GM19372 (cell line): ENCODE results near the gene CCM2.
"Not testable (repeated sequence)": the region's sequence is repeated elsewhere in the genome, so short reads cannot be mapped to it uniquely, and the experiment has no call there.

ENCODE experiments used
- ATAC-seq: cut with Tn5 transposase; IDR thresholded peaks from one replicate; pipeline ENCODE4 v1.9.1; 2021; ENCODE audit warnings: mild to moderate bottlenecking, low read depth, moderate library complexity; ENCODE audit not compliant: unreplicated experiment

The CCM2 gene

GRCh38 chr7:44979481-44980392 is 20.3 kb upstream of the CCM2 start:
- ATAC-seq: no peak

DNA sequence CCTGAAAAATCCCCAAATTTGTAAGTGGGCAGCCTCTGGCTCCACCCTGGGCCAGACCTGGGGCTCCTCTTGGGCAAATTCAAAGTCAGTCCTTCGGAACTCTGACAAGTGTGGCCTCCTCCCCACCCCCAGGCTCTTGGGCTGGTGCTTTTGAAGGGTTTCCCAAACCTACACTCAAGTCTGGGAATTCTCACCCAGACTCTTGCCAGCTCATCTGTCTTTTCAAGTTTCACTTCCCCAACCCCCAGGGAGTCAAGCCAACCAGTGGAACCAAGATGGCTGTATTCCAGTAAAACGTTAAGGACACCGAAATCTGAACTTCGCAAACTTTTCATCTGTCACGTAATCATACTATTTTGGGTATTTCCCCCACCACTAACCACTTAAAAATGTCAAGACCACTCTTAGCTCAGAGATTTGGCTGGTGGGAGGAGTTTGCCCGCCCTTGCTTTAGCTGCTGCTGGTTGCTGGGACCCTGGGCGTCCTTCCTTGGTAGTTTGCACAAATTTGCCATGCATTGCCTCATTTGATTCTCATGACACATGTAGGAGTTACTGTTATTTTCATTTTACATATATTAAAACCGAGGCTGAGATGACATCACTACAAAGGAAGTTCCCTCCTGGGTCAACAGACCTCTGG is 19.5 kb upstream of the CCM2 start:
- ATAC-seq: peak; percentile 51

- ATAC-seq: no peak
Measured at GRCh38 chr7:44981035-44981706, 18.8 kb upstream of the CCM2 start.

- ATAC-seq: no peak
Measured at GRCh38 chr7:44982535-44982923, 17.5 kb upstream of the CCM2 start.

DNA sequence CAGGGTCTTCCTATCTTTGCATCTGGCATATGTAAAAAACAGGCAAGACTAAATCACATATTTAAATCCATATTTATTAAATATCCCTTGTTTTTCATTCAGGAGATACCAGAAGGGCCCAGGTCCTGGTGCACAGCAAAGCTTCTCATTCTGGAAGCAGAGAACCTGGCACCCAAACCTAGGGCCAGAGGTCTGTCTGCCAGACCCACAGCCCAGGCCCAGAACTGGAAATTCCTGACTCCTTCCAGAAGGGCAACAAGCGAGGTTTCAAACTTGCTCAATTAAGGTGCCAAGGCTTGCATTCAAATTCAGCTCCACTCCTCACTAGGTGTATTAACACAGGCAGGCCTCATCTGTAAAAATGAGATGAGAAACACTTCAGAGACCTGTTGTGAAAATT is 17.0 kb upstream of the CCM2 start:
- no peak for ATAC-seq

- no peak for ATAC-seq
Measured at GRCh38 chr7:44983742-44984477, 16.1 kb upstream of the CCM2 start.

DNA sequence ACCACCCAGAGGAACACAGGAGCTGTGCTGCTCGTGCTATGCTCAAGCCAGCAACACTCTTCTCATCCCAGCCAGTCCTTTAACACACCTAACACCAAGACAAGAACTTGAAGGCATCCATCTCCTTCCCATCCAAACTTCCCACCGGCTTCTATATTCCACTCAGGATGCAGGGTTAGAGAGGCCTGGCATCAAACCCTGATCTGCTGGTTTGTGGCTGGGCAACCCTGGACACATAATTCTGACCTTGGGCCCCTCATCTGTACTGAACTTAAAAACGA is 15.6 kb upstream of the CCM2 start:
- no peak for ATAC-seq

DNA sequence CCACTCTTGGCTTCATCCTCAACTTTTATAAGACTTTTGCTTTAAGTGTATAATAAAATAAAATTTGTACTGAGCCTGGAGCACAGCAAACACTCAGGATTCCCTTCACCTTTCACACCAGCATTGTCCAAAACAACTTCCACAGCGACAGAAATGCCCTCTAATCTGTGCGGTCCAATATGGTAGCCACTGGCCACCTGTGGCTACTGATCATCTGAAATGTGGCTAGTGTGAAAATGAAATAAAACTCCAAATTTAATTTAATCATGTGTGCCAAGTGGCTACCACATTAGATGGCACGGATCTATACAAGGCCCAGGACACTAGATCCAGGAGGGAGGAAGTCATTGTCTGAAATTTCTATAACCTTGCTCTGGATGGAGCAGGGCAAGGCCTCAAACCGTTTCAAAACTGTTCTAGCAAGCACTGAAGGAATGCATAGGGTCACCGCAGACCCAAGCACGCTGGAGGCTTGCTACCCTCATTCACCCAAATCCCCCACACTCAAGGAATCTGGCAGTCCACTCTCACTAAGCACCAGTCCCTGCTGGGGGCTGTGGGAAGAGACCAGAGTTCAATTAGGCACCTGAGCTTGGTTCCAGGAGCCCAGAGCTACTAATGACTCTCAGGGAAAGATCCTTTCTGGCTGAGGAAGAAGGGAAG is 14.8 kb upstream of the CCM2 start:
- no peak for ATAC-seq

DNA sequence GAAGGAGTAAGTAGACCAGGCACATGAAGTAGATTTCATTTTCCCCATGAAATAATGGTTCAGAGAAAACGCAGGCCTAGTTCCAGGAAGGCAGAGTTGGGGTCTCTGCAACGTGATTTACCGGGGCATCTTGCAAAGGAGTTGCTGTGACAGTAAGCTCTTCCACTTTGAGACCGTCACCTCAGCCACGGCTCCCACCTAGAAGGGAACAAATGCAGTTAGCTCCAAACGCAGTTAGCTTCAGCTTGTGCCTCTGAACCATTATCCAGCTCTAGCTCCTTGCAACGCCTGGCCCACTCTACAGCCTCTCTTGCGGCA is 14.1 kb upstream of the CCM2 start:
- no peak for ATAC-seq

DNA sequence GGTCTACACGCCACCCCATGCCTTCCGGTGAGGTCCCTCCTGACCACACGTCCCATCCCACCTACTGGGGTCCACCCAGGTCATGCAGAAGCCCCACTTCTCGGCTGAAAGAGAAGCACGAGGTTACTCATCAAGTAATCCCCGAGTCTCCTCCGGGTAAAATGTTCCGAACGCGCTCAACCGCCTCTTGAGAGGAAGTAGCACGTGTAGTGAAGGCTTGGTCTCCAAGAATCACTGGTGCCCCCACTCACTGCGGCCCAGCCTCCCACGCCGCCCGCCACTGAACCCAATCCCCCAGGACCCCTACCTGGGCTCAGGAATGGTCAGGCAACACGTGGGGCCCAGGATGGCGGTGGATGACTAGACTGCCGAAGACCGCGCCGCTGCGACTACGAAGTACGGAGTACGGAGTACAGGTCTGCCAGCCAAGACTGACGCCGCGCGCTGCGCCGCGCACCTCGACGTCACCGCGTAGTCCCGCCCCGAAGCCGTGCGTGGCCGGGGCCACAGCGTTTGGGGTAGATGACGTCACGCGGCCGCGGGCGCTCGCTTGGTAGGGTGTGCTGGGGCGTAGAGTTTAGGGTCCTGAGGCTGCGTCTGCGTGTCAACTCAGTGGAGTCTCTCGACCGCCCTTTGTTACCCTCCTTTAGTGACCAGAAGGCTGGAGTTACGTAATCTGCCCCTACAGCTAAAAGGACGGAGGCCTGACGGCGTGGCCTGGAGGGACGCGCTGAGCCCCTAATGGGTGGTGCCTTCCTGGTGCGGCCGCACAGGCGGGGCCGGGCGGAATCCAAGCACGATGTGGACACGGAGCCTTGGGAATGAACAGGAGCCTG is 13.6 kb upstream of the CCM2 start:
- ATAC-seq: peak; percentile 94

GRCh38 chr7:44987457-44987856 is 12.5 kb upstream of the CCM2 start:
- no peak for ATAC-seq

- ATAC-seq: no peak
Measured at GRCh38 chr7:44987996-44988395, 12.0 kb upstream of the CCM2 start.

DNA sequence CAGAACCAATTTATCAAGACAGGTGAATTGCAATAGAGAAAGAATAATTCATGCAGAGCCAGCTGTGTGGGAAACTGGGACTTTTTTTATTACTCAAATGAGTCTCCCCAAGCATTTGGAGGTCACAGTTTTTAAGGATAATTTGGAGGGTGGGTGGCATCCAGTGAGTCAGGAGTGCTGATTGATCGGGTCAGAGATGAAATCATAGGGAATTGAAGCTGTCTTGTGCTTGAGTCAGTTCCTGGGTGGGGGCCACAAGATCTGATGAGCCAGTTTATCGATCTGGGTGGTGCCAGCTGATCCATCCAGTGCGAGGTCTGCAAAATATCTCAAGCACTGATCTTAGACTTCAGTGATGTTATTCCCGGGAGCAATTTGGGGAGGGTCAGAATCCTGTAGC is 11.3 kb upstream of the CCM2 start:
- no peak for ATAC-seq

- no peak for ATAC-seq
Measured at GRCh38 chr7:44989132-44989531, 10.9 kb upstream of the CCM2 start.

DNA sequence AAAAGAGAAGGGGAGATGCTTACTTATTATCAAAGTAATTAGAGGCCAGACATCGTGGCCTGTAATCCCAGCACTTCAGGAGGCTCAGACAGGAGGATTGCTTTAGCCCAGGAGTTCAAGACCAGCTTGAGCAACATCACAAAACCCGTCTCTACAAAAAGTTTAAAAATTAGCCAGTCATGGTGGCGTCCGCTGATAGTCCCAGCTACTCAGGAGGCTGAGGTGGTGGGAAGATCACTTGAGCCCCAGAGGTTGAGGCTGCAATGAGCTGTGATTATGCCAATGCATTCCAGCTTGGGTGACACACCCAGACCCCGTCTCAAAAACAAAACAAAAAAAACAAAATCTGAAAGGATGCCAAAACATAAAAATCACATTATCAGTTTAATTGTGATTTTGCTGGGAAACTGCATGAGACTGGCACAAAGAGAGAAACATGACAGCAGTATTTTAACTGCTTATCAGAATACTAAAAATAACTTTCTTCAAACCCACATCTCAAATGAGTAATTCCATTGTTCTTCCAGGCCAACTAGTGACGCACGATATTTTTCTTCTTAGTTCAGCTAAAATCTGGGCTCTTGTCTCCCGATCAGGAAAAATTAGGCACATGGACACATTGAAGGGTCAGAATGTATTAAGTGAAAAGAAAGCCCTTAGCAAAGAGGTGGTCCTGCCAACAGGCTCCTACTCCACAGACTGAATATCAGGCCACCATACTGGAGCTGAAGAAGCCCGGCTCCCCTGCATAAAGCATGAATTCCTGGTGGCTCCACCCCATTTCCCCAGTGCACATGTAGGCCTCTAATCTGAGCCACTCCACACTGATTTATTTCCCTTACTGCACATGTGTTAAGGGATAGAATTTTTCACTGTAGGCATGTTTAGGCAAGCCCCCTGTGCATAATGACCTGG is 9.6 kb upstream of the CCM2 start:
- ATAC-seq: no peak

GRCh38 chr7:44992004-44992795 is 7.8 kb upstream of the CCM2 start:
- ATAC-seq: not testable (repeated sequence)

- no peak for ATAC-seq
Measured at GRCh38 chr7:44994877-44995554, 5.0 kb upstream of the CCM2 start.
